A673 (cell line): Measurements from ENCODE around the gene GLOD4. TPM values are rescaled to one million over a fixed set of nuclear protein-coding genes. Genes with fewer than 3 reads are reported as not detected.

Experiments used
- BruUV-seq: library from RNA; stranded (reverse); fragments of 400-500 nt; replicated peaks from 2 replicates; lab custom pipeline; 2021; lab: Mats Ljungman, UMichigan
- CTCF ChIA-PET: fragments of 300-600 bp; sonication (Branson Sonifier 250); formaldehyde crosslinking; loops from one replicate; lab custom pipeline; 2022; ENCODE audit warnings: antibody characterized with exemption; lab: Charles Lee
- POLR2A ChIA-PET: fragments of 300-600 bp; sonication (Branson Sonifier 250); formaldehyde crosslinking; loops from one replicate; lab custom pipeline; 2022; ENCODE audit warnings: antibody characterized with exemption; ENCODE audit not compliant: low non-redundant PET; lab: Charles Lee
- DNase-seq: peaks from one replicate; pipeline ENCODE4 v3.0.0-alpha.2; 2015; ENCODE audit warnings: low spot score
- H3K27ac ChIP-seq: fragments of 200-600 bp; sonication (generic); 2 replicates; pipeline ENCODE4 v1.5.1; 2016; ENCODE audit warnings: mixed run types, low read depth, mild to moderate bottlenecking, mixed read lengths, antibody characterized with exemption, low read length; ENCODE audit not compliant: poor library complexity, severe bottlenecking
- H3K27me3 ChIP-seq: fragments of 200-600 bp; sonication (generic); replicated peaks from 2 replicates; pipeline ENCODE4 v1.6.1; 2017; ENCODE audit warnings: mixed run types, low read depth, mild to moderate bottlenecking, mixed read lengths, antibody characterized with exemption, low read length; ENCODE audit not compliant: insufficient read depth, poor library complexity
- H3K36me3 ChIP-seq: fragments of 200-600 bp; sonication (generic); 2 replicates; pipeline ENCODE4 v1.6.1; 2016; ENCODE audit warnings: mixed run types, mild to moderate bottlenecking, mixed read lengths, antibody characterized with exemption, low read length; ENCODE audit not compliant: insufficient read depth, poor library complexity, severe bottlenecking
- H3K4me1 ChIP-seq: fragments of 200-600 bp; sonication (generic); 2 replicates; pipeline ENCODE4 v1.6.1; 2017; ENCODE audit warnings: mixed run types, mild to moderate bottlenecking, mixed read lengths, antibody characterized with exemption, low read length; ENCODE audit not compliant: insufficient read depth, poor library complexity, severe bottlenecking
- H3K4me3 ChIP-seq: fragments of 200-600 bp; sonication (generic); 2 replicates; pipeline ENCODE4 v1.5.1; 2016; ENCODE audit warnings: low read depth, mixed run types, mild to moderate bottlenecking, mixed read lengths, low read length; ENCODE audit not compliant: poor library complexity, severe bottlenecking
- H3K9me3 ChIP-seq: fragments of 200-600 bp; sonication (generic); 2 replicates; pipeline ENCODE4 v1.6.1; 2016; ENCODE audit warnings: mixed run types, low read depth, mild to moderate bottlenecking, mixed read lengths, antibody characterized with exemption, low read length; ENCODE audit not compliant: poor library complexity, severe bottlenecking
- CTCF ChIP-seq: fragments of 300-800, 200-600 bp; sonication (generic); conservative IDR thresholded peaks from 2 replicates; pipeline ENCODE4 v1.5.1; 2017; ENCODE audit warnings: low read depth, mild to moderate bottlenecking, antibody characterized with exemption, low read length, moderate library complexity, mixed read lengths
- EZH2 ChIP-seq: fragments of 200-600 bp; sonication (generic); IDR thresholded peaks from 2 replicates; pipeline ENCODE4 v1.6.1; 2017; ENCODE audit warnings: borderline replicate concordance, low read depth, mild to moderate bottlenecking, mixed read lengths, antibody characterized with exemption, low read length; ENCODE audit not compliant: poor library complexity, severe bottlenecking
- intact Hi-C: fragments of 100-400 bp; cut with micrococcal nuclease; formaldehyde crosslinking; loops from one replicate; pipeline ENCODE4 v1.10.0; 2022; ENCODE audit not compliant: unreplicated experiment
- total RNA-seq: library from RNA; stranded (reverse); gene quantifications from 2 replicates; pipeline ENCODE4 v1.2.3, GENCODE V29; 2021

GLOD4 gene
- total RNA-seq, 1 experiment from 2014 or later: 110 TPM

GRCh38 chr17:746783-747629 is 35.1 kb downstream of the GLOD4 start:
- BruUV-seq: no TSS peak
- CTCF ChIA-PET: no interaction called here
- no peaks in the 10 kb centered on the region for H3K4me1 ChIP-seq
- no peaks in the 10 kb centered on the region for H3K9me3 ChIP-seq
- no peaks in the 10 kb centered on the region for H3K27me3 ChIP-seq
- no peak overlapping the region for H3K27ac ChIP-seq
- H3K36me3 ChIP-seq: peaks cover 65% of the 10 kb centered on the region
- POLR2A ChIA-PET: no interaction called here
- intact Hi-C loops: no loop called here
- H3K4me3 ChIP-seq: no peak overlapping the region
- DNase-seq: no peak
- no peak for TF ChIP-seq EZH2
- no peak for TF ChIP-seq CTCF

- H3K27ac ChIP-seq: no peak overlapping the region
- H3K9me3 ChIP-seq: no peaks in the 10 kb centered on the region
- H3K27me3 ChIP-seq: no peaks in the 10 kb centered on the region
- H3K4me3 ChIP-seq: no peak overlapping the region
- no peak for TF ChIP-seq CTCF
- TF ChIP-seq EZH2: no peak
- H3K4me1 ChIP-seq: no peaks in the 10 kb centered on the region
- peaks cover 73% of the 10 kb centered on the region for H3K36me3 ChIP-seq
- intact Hi-C loops: no loop called here
- no TSS peak for BruUV-seq
- ChIA-PET CTCF (no interaction called here), POLR2A (interaction anchor here (0.6 kb wide), 1 partner anchor 347 kb away, joined by 4 read pairs; no protein-coding TSS in a partner anchor)
- DNase-seq: no peak
Observed at GRCh38 chr17:746181-746580, 35.9 kb downstream of the GLOD4 start.

GRCh38 chr17:745406-745805 is 36.7 kb downstream of the GLOD4 start:
- CTCF ChIA-PET: no interaction called here
- no peaks in the 10 kb centered on the region for H3K9me3 ChIP-seq
- H3K27me3 ChIP-seq: no peaks in the 10 kb centered on the region
- POLR2A ChIA-PET: interaction anchor here (0.6 kb wide), 1 partner anchor 347 kb away, joined by 4 read pairs; no protein-coding TSS in a partner anchor
- intact Hi-C loops: no loop called here
- peaks cover 78% of the 10 kb centered on the region for H3K36me3 ChIP-seq
- H3K4me1 ChIP-seq: no peaks in the 10 kb centered on the region
- BruUV-seq: no TSS peak
- no peak overlapping the region for H3K27ac ChIP-seq
- no peak overlapping the region for H3K4me3 ChIP-seq
- TF ChIP-seq EZH2 (no peak), CTCF (no peak)
- DNase-seq: no peak
